Endothelial cell (in vitro differentiated cells): ENCODE results near the gene DPYSL3. TPM values are rescaled to one million over a fixed set of nuclear protein-coding genes. Genes with fewer than 3 reads are reported as not detected.
A peak's percentile ranks its signal among the peaks of the same experiment; 100 is the strongest.
"Not testable (repeated sequence)": the region's sequence is repeated elsewhere in the genome, so short reads cannot be mapped to it uniquely, and the experiment has no call there.

Source experiments
- DNase-seq: peaks from one replicate; pipeline ENCODE4 v3.0.0; 2021; ENCODE audit warnings: low spot score
- H3K27ac Mint-ChIP-seq: one replicate; pipeline ENCODE4 v1.8.0; 2021; ENCODE audit warnings: mixed read lengths, inconsistent platforms; ENCODE audit not compliant: unreplicated experiment
- H3K27me3 Mint-ChIP-seq: one replicate; pipeline ENCODE4 v1.8.0; 2021; ENCODE audit warnings: mild to moderate bottlenecking, moderate library complexity, mixed read lengths, inconsistent platforms; ENCODE audit not compliant: unreplicated experiment
- H3K36me3 Mint-ChIP-seq: one replicate; pipeline ENCODE4 v1.8.0; 2021; ENCODE audit warnings: mild to moderate bottlenecking, low read depth, mixed read lengths, inconsistent platforms; ENCODE audit not compliant: unreplicated experiment
- H3K4me1 Mint-ChIP-seq: one replicate; pipeline ENCODE4 v1.8.0; 2021; ENCODE audit warnings: mild to moderate bottlenecking, mixed read lengths, inconsistent platforms; ENCODE audit not compliant: unreplicated experiment
- H3K4me3 Mint-ChIP-seq: one replicate; pipeline ENCODE4 v1.8.0; 2021; ENCODE audit warnings: mild to moderate bottlenecking, mixed read lengths, inconsistent platforms; ENCODE audit not compliant: unreplicated experiment
- H3K9me3 Mint-ChIP-seq: one replicate; pipeline ENCODE4 v1.8.0; 2021; ENCODE audit warnings: mixed read lengths, inconsistent platforms; ENCODE audit not compliant: unreplicated experiment
- total RNA-seq: library from RNA; stranded (reverse); fragmentation: NEBNext Ultra II Directional; extraction: Animal tissue kit (Norgen Biotek cat#: 25700); gene quantifications from one replicate; pipeline ENCODE4 v1.2.1, GENCODE V29; 2021; ENCODE audit not compliant: unreplicated experiment
- TF ChIP-seq, protein P1 (sequence below): fragments of 200-600 bp; sonication (generic); IDR thresholded peaks from one replicate; pipeline ENCODE4 v1.5.0; 2021; ENCODE audit warnings: antibody characterized with exemption; ENCODE audit not compliant: unreplicated experiment

DPYSL3 gene
- total RNA-seq, 1 donor from 2014 or later: 27.6 TPM

DNA sequence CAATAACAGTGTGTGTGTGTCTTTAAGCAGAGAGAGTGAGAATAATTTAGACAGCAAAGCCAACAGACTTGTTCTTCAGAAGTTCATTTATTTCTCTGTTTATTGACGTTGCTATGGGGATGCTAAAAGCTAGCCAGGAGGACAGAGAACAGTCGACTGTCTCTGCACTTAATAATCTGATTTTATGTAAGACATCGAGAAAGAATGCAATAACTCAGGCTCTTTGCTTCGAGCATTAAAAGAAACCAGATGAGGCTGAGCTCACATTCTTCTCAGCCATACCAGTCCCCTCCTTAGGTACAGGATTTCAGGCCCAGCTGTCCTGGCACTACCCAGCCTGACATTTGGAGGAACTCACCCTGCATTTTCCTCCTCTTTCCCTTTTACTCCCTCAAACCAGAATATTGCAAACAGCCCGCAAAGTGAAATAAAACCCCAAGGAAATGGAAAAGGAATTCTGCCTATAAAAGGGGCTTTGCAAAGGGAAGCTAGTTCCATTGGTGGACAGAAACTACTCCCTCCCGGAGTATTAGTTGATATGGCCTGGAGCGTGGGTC is 44.5 kb upstream of the DPYSL3 start:
- DNase-seq: no peak
- Mint-ChIP-seq H3K27ac (no peak overlapping the region), H3K4me1 (peaks cover 23% of the 10 kb centered on the region), H3K36me3 (no peaks in the 10 kb centered on the region), H3K4me3 (no peak overlapping the region), H3K9me3 (no peaks in the 10 kb centered on the region), H3K27me3 (no peaks in the 10 kb centered on the region)
- TF ChIP-seq, protein P1, sequence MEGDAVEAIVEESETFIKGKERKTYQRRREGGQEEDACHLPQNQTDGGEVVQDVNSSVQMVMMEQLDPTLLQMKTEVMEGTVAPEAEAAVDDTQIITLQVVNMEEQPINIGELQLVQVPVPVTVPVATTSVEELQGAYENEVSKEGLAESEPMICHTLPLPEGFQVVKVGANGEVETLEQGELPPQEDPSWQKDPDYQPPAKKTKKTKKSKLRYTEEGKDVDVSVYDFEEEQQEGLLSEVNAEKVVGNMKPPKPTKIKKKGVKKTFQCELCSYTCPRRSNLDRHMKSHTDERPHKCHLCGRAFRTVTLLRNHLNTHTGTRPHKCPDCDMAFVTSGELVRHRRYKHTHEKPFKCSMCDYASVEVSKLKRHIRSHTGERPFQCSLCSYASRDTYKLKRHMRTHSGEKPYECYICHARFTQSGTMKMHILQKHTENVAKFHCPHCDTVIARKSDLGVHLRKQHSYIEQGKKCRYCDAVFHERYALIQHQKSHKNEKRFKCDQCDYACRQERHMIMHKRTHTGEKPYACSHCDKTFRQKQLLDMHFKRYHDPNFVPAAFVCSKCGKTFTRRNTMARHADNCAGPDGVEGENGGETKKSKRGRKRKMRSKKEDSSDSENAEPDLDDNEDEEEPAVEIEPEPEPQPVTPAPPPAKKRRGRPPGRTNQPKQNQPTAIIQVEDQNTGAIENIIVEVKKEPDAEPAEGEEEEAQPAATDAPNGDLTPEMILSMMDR: no peak

DNA sequence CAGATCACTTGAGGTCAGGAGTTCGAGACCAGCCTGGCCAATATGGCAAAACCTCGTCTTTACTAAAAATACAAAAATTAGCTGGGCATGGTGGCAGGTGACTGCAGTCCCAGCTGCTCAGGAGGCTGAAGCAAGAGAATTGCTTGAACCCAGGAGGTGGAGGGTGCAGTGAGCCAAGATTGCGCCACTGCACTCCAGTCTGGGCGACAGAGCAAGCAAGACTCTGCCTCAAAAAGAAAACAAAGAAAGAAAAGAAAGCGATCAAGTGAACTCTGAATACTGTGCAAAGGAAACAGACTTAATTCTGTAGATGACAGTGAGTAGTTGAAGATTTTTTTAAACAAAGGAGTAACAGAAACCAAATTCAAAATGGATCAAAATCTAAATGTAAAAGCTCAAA is 43.9 kb upstream of the DPYSL3 start:
- not testable (repeated sequence) for H3K27me3 Mint-ChIP-seq, H3K9me3 Mint-ChIP-seq, H3K36me3 Mint-ChIP-seq, H3K27ac Mint-ChIP-seq, DNase-seq, H3K4me3 Mint-ChIP-seq
- H3K4me1 Mint-ChIP-seq: peaks cover 23% of the 10 kb centered on the region

DNA sequence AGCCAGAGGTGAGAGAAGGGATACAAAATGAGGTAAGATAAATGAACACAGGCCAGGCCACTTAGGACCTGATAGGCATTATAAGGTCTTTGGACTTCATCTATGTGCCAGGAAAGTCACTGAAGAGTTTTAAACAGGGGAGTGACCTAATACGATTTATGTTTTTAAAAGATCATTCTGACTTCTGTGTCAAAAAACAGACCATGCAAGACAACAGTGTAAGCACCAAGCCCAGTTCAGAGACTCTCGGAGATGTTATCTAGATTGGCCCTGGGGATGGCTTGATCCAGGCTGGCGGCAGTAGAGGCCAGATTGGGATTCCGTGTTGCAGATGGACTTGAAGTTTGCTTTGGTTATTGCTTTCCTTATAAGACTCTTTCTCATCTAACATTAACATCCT is 43.0 kb upstream of the DPYSL3 start:
- Mint-ChIP-seq H3K9me3 (no peaks in the 10 kb centered on the region), H3K27me3 (no peaks in the 10 kb centered on the region), H3K4me1 (peaks cover 23% of the 10 kb centered on the region), H3K36me3 (no peaks in the 10 kb centered on the region), H3K27ac (no peak overlapping the region), H3K4me3 (no peak overlapping the region)
- no peak for DNase-seq
- TF ChIP-seq, protein P1: no peak

DNA sequence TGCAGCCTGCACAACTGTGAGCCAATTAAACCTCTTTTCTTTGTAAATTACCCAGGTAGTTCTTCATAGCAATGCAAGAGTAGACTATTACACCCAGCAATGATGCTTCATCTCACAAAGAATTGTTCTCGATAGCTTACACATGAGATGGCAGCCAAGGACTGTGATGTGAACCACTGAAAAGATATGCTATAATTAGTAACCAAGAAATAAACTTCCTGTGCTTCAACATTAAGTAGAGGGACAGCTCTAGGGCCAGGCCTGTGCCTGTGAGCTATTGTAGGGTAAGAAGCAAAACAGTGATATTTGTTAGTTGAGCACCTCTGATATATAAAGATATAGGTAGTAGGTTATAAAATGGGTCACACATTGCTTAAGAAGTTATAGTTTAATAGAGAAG is 41.8 kb upstream of the DPYSL3 start:
- Mint-ChIP-seq H3K4me3 (peak overlapping the region; percentile 44), H3K9me3 (no peaks in the 10 kb centered on the region), H3K4me1 (peaks cover 23% of the 10 kb centered on the region), H3K27me3 (no peaks in the 10 kb centered on the region), H3K36me3 (no peaks in the 10 kb centered on the region), H3K27ac (peak overlapping the region; percentile 22)
- no peak for DNase-seq
- TF ChIP-seq, protein P1: no peak

DNA sequence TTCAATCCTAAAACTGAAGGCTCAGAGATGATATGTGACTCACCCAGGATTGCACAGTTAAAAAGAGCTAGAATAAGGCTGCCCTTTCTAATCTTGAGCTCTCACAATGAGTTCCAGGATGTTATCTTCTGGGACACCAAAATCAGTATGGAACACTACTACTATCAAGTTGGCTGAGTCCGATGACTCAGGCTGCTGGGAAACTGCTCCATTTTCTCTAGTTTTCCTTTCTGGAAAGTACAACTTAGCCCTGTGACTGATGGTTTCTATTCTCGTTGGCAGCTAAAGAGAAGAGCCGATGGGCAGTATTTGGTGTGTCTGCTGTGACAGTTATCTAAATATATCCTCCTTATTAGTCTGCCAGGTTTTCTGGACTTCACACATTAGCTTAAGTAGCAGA is 37.9 kb upstream of the DPYSL3 start:
- no peaks in the 10 kb centered on the region for H3K36me3 Mint-ChIP-seq
- H3K4me1 Mint-ChIP-seq: peaks cover 19% of the 10 kb centered on the region
- DNase-seq: no peak
- TF ChIP-seq, protein P1: no peak
- no peak overlapping the region for H3K27ac Mint-ChIP-seq
- H3K9me3 Mint-ChIP-seq: no peaks in the 10 kb centered on the region
- no peaks in the 10 kb centered on the region for H3K27me3 Mint-ChIP-seq
- H3K4me3 Mint-ChIP-seq: no peak overlapping the region
